Erythroblast (primary cell): ENCODE data around the gene OVCA2.

Source experiments
- GATA1 ChIP-seq: IDR thresholded peaks from 2 replicates; pipeline ENCODE4 v1.6.1; 2011; ENCODE audit warnings: low read depth, mild to moderate bottlenecking, control low read depth, low read length, moderate library complexity
- POLR2A ChIP-seq: IDR thresholded peaks from 2 replicates; pipeline ENCODE4 v1.6.1; 2011; ENCODE audit warnings: mild to moderate bottlenecking, low read length

- TF ChIP-seq POLR2A (no peak), GATA1 (no peak)
Measured at GRCh38 chr17:2057760-2058585, 16.2 kb downstream of the OVCA2 start.
